ENCODE results near the gene PTPRM. TPM values are rescaled to one million over a fixed set of nuclear protein-coding genes. Genes with fewer than 3 reads are reported as not detected.
A peak's percentile ranks its signal among the peaks of the same experiment; 100 is the strongest.

PTPRM gene
- total and polyA plus RNA-seq, 2 experiments from 2014 or later: 1.6 to 5.3 TPM

DNA sequence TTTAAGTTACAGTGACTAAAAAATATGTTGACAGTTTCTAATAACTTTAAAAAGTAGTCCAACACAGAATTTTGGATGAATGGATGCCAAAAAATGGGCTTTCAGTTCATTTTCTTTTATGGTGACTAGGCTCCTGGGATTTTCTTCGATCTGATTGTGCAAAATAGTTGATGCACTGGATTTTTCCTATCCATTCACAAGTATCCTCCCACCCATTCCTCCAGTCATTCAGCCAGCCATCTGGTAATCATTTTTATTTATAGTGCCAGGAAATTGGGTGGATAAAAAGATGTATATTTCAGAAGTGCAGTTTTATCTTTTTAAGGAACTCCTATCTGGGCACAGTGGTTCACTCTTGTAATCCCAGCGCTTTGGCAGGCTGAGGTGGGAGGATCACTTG, 175.1 kb downstream of the PTPRM start:
- H3K4me3 ChIP-seq: no peak overlapping the region
- H3K4me2 ChIP-seq: peak overlapping the region; percentile 54
- H3K27ac Mint-ChIP-seq: peak overlapping the region; percentile 59
- no peaks in the 10 kb centered on the region; the same call in 1 of the 2 replicates for H3K36me3 ChIP-seq (ENCODE audit: insufficient read depth)
- no peak overlapping the region for H2AFZ ChIP-seq
- H3K4me3 Mint-ChIP-seq: no peak overlapping the region
- no peaks in the 10 kb centered on the region for H3F3A ChIP-seq (replicated peaks; ENCODE audit: low read depth)
- peaks cover 9% of the 10 kb centered on the region for H3K27me3 Mint-ChIP-seq (ENCODE audit: insufficient read depth, low read depth, poor library complexity)
- peaks cover 30% of the 10 kb centered on the region for H3K9me3 Mint-ChIP-seq
- TF ChIP-seq POLR2AphosphoS5 (IDR thresholded peaks at IDR 0.05; ENCODE audit: low read depth) (no peak), JUNB (IDR thresholded peaks at IDR 0.05; ENCODE audit: unreplicated experiment) (no peak), EZH2 (IDR thresholded peaks at IDR 0.05; ENCODE audit: low read depth, unreplicated experiment) (no peak), ZNF331 (CRISPR knock-in tag; IDR thresholded peaks at IDR 0.05; ENCODE audit: low read depth) (no peak), CREB1 (CRISPR knock-in tag; IDR thresholded peaks at IDR 0.05; ENCODE audit: low read depth) (no peak), ZNF114 (CRISPR knock-in tag; IDR thresholded peaks at IDR 0.05) (no peak), STAT1 (IDR thresholded peaks at IDR 0.05; ENCODE audit: unreplicated experiment) (no peak), EZH2phosphoT487 (IDR thresholded peaks at IDR 0.05; ENCODE audit: unreplicated experiment) (no peak), NANOG (IDR thresholded peaks at IDR 0.05; ENCODE audit: borderline replicate concordance) (no peak)
- TF ChIP-seq, protein P1, sequence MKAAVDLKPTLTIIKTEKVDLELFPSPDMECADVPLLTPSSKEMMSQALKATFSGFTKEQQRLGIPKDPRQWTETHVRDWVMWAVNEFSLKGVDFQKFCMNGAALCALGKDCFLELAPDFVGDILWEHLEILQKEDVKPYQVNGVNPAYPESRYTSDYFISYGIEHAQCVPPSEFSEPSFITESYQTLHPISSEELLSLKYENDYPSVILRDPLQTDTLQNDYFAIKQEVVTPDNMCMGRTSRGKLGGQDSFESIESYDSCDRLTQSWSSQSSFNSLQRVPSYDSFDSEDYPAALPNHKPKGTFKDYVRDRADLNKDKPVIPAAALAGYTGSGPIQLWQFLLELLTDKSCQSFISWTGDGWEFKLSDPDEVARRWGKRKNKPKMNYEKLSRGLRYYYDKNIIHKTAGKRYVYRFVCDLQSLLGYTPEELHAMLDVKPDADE (IDR thresholded peaks at IDR 0.05): no peak
- TF ChIP-seq, protein P2, sequence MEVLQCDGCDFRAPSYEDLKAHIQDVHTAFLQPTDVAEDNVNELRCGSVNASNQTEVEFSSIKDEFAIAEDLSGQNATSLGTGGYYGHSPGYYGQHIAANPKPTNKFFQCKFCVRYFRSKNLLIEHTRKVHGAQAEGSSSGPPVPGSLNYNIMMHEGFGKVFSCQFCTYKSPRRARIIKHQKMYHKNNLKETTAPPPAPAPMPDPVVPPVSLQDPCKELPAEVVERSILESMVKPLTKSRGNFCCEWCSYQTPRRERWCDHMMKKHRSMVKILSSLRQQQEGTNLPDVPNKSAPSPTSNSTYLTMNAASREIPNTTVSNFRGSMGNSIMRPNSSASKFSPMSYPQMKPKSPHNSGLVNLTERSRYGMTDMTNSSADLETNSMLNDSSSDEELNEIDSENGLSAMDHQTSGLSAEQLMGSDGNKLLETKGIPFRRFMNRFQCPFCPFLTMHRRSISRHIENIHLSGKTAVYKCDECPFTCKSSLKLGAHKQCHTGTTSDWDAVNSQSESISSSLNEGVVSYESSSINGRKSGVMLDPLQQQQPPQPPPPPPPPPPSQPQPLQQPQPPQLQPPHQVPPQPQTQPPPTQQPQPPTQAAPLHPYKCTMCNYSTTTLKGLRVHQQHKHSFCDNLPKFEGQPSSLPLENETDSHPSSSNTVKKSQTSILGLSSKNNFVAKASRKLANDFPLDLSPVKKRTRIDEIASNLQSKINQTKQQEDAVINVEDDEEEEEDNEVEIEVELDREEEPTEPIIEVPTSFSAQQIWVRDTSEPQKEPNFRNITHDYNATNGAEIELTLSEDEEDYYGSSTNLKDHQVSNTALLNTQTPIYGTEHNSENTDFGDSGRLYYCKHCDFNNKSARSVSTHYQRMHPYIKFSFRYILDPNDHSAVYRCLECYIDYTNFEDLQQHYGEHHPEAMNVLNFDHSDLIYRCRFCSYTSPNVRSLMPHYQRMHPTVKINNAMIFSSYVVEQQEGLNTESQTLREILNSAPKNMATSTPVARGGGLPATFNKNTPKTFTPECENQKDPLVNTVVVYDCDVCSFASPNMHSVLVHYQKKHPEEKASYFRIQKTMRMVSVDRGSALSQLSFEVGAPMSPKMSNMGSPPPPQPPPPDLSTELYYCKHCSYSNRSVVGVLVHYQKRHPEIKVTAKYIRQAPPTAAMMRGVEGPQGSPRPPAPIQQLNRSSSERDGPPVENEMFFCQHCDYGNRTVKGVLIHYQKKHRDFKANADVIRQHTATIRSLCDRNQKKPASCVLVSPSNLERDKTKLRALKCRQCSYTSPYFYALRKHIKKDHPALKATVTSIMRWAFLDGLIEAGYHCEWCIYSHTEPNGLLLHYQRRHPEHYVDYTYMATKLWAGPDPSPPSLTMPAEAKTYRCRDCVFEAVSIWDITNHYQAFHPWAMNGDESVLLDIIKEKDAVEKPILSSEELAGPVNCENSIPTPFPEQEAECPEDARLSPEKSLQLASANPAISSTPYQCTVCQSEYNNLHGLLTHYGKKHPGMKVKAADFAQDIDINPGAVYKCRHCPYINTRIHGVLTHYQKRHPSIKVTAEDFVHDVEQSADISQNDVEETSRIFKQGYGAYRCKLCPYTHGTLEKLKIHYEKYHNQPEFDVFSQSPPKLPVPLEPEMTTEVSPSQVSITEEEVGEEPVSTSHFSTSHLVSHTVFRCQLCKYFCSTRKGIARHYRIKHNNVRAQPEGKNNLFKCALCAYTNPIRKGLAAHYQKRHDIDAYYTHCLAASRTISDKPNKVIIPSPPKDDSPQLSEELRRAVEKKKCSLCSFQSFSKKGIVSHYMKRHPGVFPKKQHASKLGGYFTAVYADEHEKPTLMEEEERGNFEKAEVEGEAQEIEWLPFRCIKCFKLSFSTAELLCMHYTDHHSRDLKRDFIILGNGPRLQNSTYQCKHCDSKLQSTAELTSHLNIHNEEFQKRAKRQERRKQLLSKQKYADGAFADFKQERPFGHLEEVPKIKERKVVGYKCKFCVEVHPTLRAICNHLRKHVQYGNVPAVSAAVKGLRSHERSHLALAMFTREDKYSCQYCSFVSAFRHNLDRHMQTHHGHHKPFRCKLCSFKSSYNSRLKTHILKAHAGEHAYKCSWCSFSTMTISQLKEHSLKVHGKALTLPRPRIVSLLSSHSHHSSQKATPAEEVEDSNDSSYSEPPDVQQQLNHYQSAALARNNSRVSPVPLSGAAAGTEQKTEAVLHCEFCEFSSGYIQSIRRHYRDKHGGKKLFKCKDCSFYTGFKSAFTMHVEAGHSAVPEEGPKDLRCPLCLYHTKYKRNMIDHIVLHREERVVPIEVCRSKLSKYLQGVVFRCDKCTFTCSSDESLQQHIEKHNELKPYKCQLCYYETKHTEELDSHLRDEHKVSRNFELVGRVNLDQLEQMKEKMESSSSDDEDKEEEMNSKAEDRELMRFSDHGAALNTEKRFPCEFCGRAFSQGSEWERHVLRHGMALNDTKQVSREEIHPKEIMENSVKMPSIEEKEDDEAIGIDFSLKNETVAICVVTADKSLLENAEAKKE (CRISPR knock-in tag; IDR thresholded peaks at IDR 0.05): no peak
- TF ChIP-seq, protein P3, sequence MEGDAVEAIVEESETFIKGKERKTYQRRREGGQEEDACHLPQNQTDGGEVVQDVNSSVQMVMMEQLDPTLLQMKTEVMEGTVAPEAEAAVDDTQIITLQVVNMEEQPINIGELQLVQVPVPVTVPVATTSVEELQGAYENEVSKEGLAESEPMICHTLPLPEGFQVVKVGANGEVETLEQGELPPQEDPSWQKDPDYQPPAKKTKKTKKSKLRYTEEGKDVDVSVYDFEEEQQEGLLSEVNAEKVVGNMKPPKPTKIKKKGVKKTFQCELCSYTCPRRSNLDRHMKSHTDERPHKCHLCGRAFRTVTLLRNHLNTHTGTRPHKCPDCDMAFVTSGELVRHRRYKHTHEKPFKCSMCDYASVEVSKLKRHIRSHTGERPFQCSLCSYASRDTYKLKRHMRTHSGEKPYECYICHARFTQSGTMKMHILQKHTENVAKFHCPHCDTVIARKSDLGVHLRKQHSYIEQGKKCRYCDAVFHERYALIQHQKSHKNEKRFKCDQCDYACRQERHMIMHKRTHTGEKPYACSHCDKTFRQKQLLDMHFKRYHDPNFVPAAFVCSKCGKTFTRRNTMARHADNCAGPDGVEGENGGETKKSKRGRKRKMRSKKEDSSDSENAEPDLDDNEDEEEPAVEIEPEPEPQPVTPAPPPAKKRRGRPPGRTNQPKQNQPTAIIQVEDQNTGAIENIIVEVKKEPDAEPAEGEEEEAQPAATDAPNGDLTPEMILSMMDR (conservative IDR thresholded peaks at IDR 0.05; ENCODE audit: low read depth in 2 of 2): no peak
- TF ChIP-seq, protein P4, sequence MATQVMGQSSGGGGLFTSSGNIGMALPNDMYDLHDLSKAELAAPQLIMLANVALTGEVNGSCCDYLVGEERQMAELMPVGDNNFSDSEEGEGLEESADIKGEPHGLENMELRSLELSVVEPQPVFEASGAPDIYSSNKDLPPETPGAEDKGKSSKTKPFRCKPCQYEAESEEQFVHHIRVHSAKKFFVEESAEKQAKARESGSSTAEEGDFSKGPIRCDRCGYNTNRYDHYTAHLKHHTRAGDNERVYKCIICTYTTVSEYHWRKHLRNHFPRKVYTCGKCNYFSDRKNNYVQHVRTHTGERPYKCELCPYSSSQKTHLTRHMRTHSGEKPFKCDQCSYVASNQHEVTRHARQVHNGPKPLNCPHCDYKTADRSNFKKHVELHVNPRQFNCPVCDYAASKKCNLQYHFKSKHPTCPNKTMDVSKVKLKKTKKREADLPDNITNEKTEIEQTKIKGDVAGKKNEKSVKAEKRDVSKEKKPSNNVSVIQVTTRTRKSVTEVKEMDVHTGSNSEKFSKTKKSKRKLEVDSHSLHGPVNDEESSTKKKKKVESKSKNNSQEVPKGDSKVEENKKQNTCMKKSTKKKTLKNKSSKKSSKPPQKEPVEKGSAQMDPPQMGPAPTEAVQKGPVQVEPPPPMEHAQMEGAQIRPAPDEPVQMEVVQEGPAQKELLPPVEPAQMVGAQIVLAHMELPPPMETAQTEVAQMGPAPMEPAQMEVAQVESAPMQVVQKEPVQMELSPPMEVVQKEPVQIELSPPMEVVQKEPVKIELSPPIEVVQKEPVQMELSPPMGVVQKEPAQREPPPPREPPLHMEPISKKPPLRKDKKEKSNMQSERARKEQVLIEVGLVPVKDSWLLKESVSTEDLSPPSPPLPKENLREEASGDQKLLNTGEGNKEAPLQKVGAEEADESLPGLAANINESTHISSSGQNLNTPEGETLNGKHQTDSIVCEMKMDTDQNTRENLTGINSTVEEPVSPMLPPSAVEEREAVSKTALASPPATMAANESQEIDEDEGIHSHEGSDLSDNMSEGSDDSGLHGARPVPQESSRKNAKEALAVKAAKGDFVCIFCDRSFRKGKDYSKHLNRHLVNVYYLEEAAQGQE (IDR thresholded peaks at IDR 0.05; ENCODE audit: unreplicated experiment): no peak
- no peak for ATAC-seq
- H3K4me1 ChIP-seq (ENCODE audit: insufficient read depth): peaks cover 42% of the 10 kb centered on the region
- peak overlapping the region; percentile 58; the same call in 1 of the 2 replicates for H3K27ac ChIP-seq (ENCODE audit: low read depth)
- H3K4me1 Mint-ChIP-seq: peaks cover 34% of the 10 kb centered on the region
- no peaks in the 10 kb centered on the region for H4K20me1 ChIP-seq (replicated peaks; ENCODE audit: insufficient read depth)
- no peaks in the 10 kb centered on the region for H3K79me2 ChIP-seq (replicated peaks; ENCODE audit: insufficient read depth)
- peaks cover 21% of the 10 kb centered on the region; the same call in 2 of the 3 replicates for H3K36me3 Mint-ChIP-seq (ENCODE audit: low read depth)
- H3K27me3 ChIP-seq (ENCODE audit: insufficient read depth): no peaks in the 10 kb centered on the region
- no peak for DNase-seq (ENCODE audit: low spot score)
- H3K9me2 ChIP-seq (ENCODE audit: insufficient read depth): no peaks in the 10 kb centered on the region
